ENCODE data around the gene RXRA. TPM values are rescaled to one million over a fixed set of nuclear protein-coding genes. Genes with fewer than 3 reads are reported as not detected.

Gene RXRA
- total and polyA plus RNA-seq, 2 of the 13 experiments (the other 11 are each of a cell fraction or from before 2014, with no cell fraction given) = 18.9 to 29.2 TPM

- TF ChIP-seq ZNF770 (CRISPR knock-in tag; IDR thresholded peaks at IDR 0.05) (no peak), ZNF816 (CRISPR knock-in tag; IDR thresholded peaks at IDR 0.05; ENCODE audit: borderline replicate concordance) (no peak), ZSCAN22 (CRISPR knock-in tag; IDR thresholded peaks at IDR 0.05) (no peak), ZFP91 (CRISPR knock-in tag; IDR thresholded peaks at IDR 0.05; ENCODE audit: borderline replicate concordance) (no peak), CBX1 (IDR thresholded peaks at IDR 0.05; ENCODE audit: low read depth) (no peak), ATF4 (CRISPR knock-in tag; IDR thresholded peaks at IDR 0.05) (no peak), BORCS8-MEF2B (CRISPR knock-in tag; IDR thresholded peaks at IDR 0.05) (no peak; the same call in 1 of the 2 replicates), ZNF780A (CRISPR knock-in tag; IDR thresholded peaks at IDR 0.05) (no peak), PCBP1 (IDR thresholded peaks at IDR 0.05; ENCODE audit: borderline replicate concordance, low read depth, low read length) (no peak), ZNF207 (IDR thresholded peaks at IDR 0.05; ENCODE audit: borderline replicate concordance) (no peak), ZNF720 (CRISPR knock-in tag; IDR thresholded peaks at IDR 0.05) (no peak), ZNF232 (CRISPR knock-in tag; IDR thresholded peaks at IDR 0.05; ENCODE audit: borderline replicate concordance) (no peak; the same call in 1 of the 2 replicates), ZBTB26 (CRISPR knock-in tag; IDR thresholded peaks at IDR 0.05; ENCODE audit: borderline replicate concordance) (no peak; the same call in 1 of the 2 replicates), ZNF740 (CRISPR knock-in tag; IDR thresholded peaks at IDR 0.05) (no peak), ZNF879 (CRISPR knock-in tag; IDR thresholded peaks at IDR 0.05) (peak; percentile 85), AHR (CRISPR knock-in tag; IDR thresholded peaks at IDR 0.05) (no peak), ZNF281 (CRISPR knock-in tag; IDR thresholded peaks at IDR 0.05; ENCODE audit: borderline replicate concordance) (peak; percentile 71; the same call in 1 of the 2 replicates), ZNF83 (CRISPR knock-in tag; IDR thresholded peaks at IDR 0.05; ENCODE audit: borderline replicate concordance) (no peak), KLF9 (CRISPR knock-in tag; IDR thresholded peaks at IDR 0.05; ENCODE audit: low read depth) (no peak), RXRB (CRISPR knock-in tag; IDR thresholded peaks at IDR 0.05; ENCODE audit: borderline replicate concordance) (peak; percentile 62; the same call in 1 of the 2 replicates), RBAK (CRISPR knock-in tag; IDR thresholded peaks at IDR 0.05) (no peak), CHCHD3 (CRISPR knock-in tag; IDR thresholded peaks at IDR 0.05) (no peak)
Observed at GRCh38 chr9:134328341-134328840, 2.1 kb downstream of the RXRA start (continued).
